Hematopoietic multipotent progenitor cell treated with erythropoietin and hydrocortisone succinate and interleukin-3 and kit ligand, for 15 days (in vitro differentiated cells): ENCODE measurements around the gene LINGO1.

ENCODE experiments used
- DNase-seq: peaks from one replicate; pipeline ENCODE4 v3.0.0-alpha.2; 2015; ENCODE audit warnings: low spot score

Gene LINGO1

GRCh38 chr15:77656294-77656693 is 23.6 kb upstream of the LINGO1 start:
- DNase-seq: no peak

- no peak for DNase-seq
Observed at GRCh38 chr15:77654975-77655374, 22.3 kb upstream of the LINGO1 start.

GRCh38 chr15:77653832-77654480 is 21.2 kb upstream of the LINGO1 start:
- no peak for DNase-seq

GRCh38 chr15:77650265-77650664 is 17.6 kb upstream of the LINGO1 start:
- DNase-seq: peak; percentile 6

- no peak for DNase-seq
Observed at GRCh38 chr15:77649610-77650009, 16.9 kb upstream of the LINGO1 start.

- DNase-seq: no peak
Observed at GRCh38 chr15:77649017-77649416, 16.3 kb upstream of the LINGO1 start.

GRCh38 chr15:77647961-77648360 is 15.2 kb upstream of the LINGO1 start:
- no peak for DNase-seq

GRCh38 chr15:77646104-77646694 is 13.5 kb upstream of the LINGO1 start:
- DNase-seq: no peak

GRCh38 chr15:77645602-77646001 is 12.9 kb upstream of the LINGO1 start:
- DNase-seq: no peak

GRCh38 chr15:77644543-77645247 is 12.0 kb upstream of the LINGO1 start:
- no peak for DNase-seq

GRCh38 chr15:77643764-77644163 is 11.1 kb upstream of the LINGO1 start:
- DNase-seq: no peak

- no peak for DNase-seq
Observed at GRCh38 chr15:77642793-77643430, 10.2 kb upstream of the LINGO1 start.

GRCh38 chr15:77641999-77642398 is 9.3 kb upstream of the LINGO1 start:
- DNase-seq: no peak

- DNase-seq: no peak
Observed at GRCh38 chr15:77640615-77641014, 7.9 kb upstream of the LINGO1 start.

- DNase-seq: no peak
Observed at GRCh38 chr15:77639431-77639830, 6.7 kb upstream of the LINGO1 start.

GRCh38 chr15:77637851-77638692 is 5.4 kb upstream of the LINGO1 start:
- no peak for DNase-seq

- no peak for DNase-seq
Observed at GRCh38 chr15:77636209-77636608, 3.5 kb upstream of the LINGO1 start.

GRCh38 chr15:77634266-77634962 is 1.7 kb upstream of the LINGO1 start:
- DNase-seq: peak; percentile 45

- no peak for DNase-seq
Observed at GRCh38 chr15:77633913-77634265, 1.2 kb upstream of the LINGO1 start.

GRCh38 chr15:77633134-77633912 is 611 bp upstream of the LINGO1 start:
- DNase-seq: peak; percentile 72
